GM19043 (cell line): Measurements from ENCODE around the gene C19orf81.

Source experiments
- ATAC-seq: cut with Tn5 transposase; IDR thresholded peaks from one replicate; pipeline ENCODE4 v1.9.1; 2021; ENCODE audit warnings: low read depth; ENCODE audit not compliant: unreplicated experiment

C19orf81 gene

GRCh38 chr19:50657712-50658440 lies 8.6 kb downstream of the C19orf81 start:
- no peak for ATAC-seq

GRCh38 chr19:50658441-50659317 lies 9.4 kb downstream of the C19orf81 start:
- ATAC-seq = no peak

- no peak for ATAC-seq
Measured at GRCh38 chr19:50659318-50660087, 10.3 kb downstream of the C19orf81 start.

GRCh38 chr19:50660088-50660366 lies 10.8 kb downstream of the C19orf81 start:
- no peak for ATAC-seq

- ATAC-seq = no peak
Measured at GRCh38 chr19:50661023-50661422, 11.8 kb downstream of the C19orf81 start.

- ATAC-seq = no peak
Measured at GRCh38 chr19:50661766-50662650, 12.8 kb downstream of the C19orf81 start.

- no peak for ATAC-seq
Measured at GRCh38 chr19:50662651-50663481, 13.6 kb downstream of the C19orf81 start.

- ATAC-seq = no peak
Measured at GRCh38 chr19:50663482-50663790, 14.2 kb downstream of the C19orf81 start.

GRCh38 chr19:50664204-50664603 lies 15.0 kb downstream of the C19orf81 start:
- ATAC-seq = no peak

GRCh38 chr19:50666346-50667176 lies 17.3 kb downstream of the C19orf81 start:
- no peak for ATAC-seq

- no peak for ATAC-seq
Measured at GRCh38 chr19:50667177-50667758, 18.0 kb downstream of the C19orf81 start.

GRCh38 chr19:50667759-50668231 lies 18.6 kb downstream of the C19orf81 start:
- ATAC-seq = no peak

- ATAC-seq = no peak
Measured at GRCh38 chr19:50668416-50668815, 19.2 kb downstream of the C19orf81 start.

- no peak for ATAC-seq
Measured at GRCh38 chr19:50668879-50669278, 19.6 kb downstream of the C19orf81 start.

- ATAC-seq = no peak
Measured at GRCh38 chr19:50669302-50670101, 20.3 kb downstream of the C19orf81 start.

- no peak for ATAC-seq
Measured at GRCh38 chr19:50670102-50670380, 20.8 kb downstream of the C19orf81 start.

- no peak for ATAC-seq
Measured at GRCh38 chr19:50673118-50673517, 23.9 kb downstream of the C19orf81 start.
